GM12801 (cell line): Measurements from ENCODE around the gene ATRIP.
A peak's percentile ranks its signal among the peaks of the same experiment; 100 is the strongest.

Experiments used
- CTCF ChIP-seq: IDR thresholded peaks from one replicate; pipeline ENCODE4 v1.5.1; 2011; ENCODE audit warnings: control low read depth; ENCODE audit not compliant: insufficient read length; ENCODE audit errors: extremely low read depth

ATRIP gene

DNA sequence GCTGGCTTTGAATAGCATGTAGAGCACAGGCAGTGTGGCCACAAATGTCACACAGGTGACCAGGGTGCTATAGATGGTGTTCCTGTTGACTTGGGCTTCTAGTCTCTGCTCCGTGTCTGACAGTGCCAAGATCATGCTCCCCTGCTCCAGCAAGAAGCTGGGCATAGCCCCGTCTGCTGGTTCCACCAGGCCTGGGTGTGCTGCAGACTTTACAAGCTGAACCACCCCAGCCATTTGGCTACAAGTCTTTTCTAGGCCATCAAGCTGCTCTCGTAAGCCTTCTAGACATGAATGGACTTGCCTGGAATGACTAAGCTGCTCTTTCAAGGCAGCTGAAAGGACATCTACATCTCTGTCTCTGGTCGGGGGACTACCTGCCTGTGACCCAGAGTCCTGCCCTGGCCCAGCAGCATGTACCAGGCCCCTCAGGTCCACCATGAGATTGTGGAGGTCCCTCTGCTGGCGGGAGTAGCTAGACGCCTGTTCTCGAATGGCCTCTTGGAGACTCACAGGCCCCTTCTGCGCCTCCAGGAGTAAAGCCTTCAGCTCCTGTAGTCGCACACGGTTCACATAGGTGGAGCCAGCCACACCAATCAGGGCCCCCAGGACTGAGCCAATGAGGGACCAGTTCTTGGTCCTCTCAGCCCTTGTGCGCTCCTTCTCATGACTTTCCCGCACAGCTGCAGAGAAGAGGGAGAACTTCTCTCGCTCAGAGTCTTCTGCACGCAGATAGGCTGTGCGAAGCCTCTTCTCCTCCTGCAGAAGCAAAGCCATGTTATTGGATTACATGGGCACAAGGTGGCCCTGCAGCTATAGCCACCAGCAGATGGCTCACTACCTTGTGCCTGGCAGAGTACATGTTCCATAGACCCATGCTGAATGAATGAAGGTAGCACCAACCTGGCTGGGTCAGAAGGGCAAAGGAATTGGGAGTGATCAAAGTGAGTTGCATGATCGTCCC lies 13.8 kb upstream of the ATRIP start:
- TF ChIP-seq CTCF: no peak

DNA sequence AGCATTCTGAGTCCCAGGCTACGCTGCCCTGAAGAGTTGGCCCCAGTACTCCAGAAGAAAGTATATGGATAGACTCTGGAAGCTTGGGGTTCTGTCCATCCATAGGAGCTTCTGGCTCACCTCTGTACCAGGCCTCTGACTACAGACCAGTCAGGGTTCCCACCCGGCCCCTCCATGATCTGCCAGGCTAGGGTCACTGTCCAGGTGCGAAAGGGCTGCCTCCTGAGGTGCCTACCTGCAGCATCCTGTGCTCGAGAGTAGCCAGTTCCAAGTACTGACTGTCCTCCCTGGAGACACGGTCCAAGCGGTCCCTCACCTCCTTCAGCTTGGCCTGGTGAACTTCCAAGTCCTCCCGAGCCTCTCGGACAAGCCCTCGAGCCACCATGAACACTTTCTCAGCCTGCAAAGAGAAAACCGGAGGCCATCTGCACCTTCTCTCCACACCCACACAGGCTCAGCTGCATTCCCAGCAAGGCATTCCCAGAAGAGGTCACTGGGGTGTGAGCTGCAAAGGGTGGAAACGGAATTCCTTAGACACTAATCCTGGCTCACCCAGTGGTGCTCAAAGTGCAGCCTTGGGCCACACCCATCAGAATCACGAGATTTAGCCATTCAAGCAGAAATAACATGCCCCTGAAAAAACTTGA lies 12.9 kb upstream of the ATRIP start:
- no peak for TF ChIP-seq CTCF

DNA sequence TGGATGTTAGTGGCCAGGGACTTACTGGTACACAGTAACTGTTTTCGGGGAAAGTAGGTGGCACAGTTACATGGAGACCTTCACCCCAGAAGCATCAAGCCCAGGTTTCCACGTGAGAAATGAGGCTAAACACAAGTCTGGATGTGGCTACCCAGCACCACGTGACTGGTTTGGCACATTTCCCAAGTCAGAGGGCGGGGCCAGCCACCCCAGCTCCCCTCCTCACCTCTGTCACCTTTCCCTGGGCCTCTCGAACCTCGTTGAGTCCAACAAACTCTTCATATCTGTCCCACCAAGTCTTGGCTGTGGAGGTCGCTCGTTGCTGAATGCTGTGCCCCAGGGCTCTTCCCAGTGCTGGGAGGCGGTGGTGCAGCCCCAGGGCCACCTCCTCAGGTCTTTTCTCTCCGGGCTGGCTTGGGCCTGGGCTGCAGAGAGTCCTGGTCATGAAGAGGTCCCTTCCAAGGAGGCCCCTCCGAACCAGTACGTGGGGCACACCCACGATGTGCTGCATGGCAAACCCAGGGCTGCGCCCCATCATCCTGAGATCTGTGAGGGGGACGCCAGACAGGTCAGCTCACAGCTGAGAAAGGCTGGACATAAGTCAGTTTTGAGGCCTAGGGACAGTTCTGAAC lies 11.8 kb upstream of the ATRIP start:
- TF ChIP-seq CTCF: no peak

- TF ChIP-seq CTCF: no peak
These were observed 11.3 kb upstream of the ATRIP start for GRCh38 chr3:48435223-48435595.

DNA sequence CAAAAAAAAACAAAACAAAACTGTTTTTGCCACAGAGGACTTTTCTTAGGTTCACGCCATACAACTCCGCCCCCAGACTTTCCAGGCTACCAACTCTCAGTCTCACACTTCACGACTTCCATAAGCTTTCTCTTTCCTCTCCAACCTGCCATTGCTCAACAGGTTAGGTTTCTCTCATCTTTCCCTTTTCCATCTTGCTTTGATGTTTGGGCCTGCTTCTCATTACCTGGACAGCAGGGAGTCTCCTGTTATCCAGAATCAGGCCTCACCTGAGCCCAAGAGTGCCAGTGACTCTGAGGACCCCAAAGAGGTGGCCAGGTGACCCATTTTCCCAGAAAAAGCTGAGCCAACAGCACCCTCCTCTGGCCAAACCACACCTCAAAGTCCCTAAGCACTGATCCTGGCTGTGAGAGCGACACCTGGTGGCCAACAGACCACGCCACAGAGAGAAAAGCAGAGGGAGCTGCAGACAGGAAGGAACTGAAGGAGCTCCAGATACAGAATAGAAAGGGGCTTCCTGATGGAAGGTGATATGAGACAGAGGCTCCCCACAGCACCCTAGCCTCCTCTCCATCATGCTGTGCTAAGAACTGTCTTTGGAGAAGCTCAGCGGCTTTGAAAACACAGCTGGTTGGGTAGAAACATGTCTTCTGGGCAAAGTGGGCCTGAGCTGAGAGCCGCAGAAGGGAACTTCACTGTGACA lies 10.6 kb upstream of the ATRIP start:
- TF ChIP-seq CTCF: peak; percentile 87

DNA sequence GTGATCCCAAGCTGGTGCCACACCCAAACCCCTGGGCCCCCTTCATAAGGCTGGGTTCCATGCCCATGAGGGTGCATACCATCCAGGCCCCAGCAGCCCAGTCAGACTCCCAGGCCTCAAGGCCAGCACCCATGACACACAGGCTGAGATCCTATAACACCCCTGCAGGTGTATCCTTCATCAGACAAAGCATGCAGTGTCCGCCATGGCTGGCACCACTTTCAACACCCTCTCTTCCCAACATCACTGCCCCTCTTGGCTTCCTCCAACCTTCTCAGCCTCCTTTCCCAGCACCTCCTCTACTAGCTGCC lies 10.1 kb upstream of the ATRIP start:
- no peak for TF ChIP-seq CTCF

GRCh38 chr3:48436855-48437254 lies 9.7 kb upstream of the ATRIP start:
- no peak for TF ChIP-seq CTCF
